Fibroblast of skin of scalp (primary cell): Measurements from ENCODE around the gene OR4Q3. TPM values are rescaled to one million over a fixed set of nuclear protein-coding genes. Genes with fewer than 3 reads are reported as not detected.
"Not testable (repeated sequence)": the region's sequence is repeated elsewhere in the genome, so short reads cannot be mapped to it uniquely, and the experiment has no call there.

Experiments used
- DNase-seq: peaks from one replicate; pipeline ENCODE4 v3.0.0-alpha.2; 2013
- polyA plus RNA-seq, 2 experiments: library from polyadenylated mRNA; unstranded; fragments of 120-200 nt; gene quantifications; one replicate each; pipeline ENCODE4 v1.2.1, GENCODE V29; 2013; ENCODE audit not compliant: insufficient read length in 2 of 2

Gene OR4Q3
- polyA plus RNA-seq (2013, experiment 1 of 2; ENCODE audit: insufficient read length), result not detected
- polyA plus RNA-seq (2013, experiment 2 of 2; ENCODE audit: insufficient read length), result not detected

DNA sequence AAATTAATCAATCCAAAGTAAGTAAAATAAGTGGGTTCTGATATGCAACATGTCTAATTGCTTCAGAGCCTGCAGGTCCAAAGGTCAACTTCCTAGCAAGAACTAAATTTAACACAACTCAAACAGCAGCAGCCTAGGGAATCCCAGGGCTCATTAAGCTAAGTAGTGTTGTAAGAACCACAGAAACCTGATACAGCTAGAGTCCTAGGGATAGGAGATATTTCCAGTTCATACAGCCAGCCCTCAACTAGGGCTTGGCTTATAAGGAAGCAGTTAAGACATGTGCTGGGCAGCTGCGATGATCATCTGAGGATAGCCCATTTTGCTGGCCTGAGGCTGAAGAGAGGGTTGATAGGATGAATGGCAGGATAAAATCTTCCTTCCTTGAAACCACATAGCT lies at the start of gene OR4Q3:
OR4Q3 (plus strand) TSS at position 316 of the 400 bp plus-strand sequence.
- DNase-seq, result no peak

DNA sequence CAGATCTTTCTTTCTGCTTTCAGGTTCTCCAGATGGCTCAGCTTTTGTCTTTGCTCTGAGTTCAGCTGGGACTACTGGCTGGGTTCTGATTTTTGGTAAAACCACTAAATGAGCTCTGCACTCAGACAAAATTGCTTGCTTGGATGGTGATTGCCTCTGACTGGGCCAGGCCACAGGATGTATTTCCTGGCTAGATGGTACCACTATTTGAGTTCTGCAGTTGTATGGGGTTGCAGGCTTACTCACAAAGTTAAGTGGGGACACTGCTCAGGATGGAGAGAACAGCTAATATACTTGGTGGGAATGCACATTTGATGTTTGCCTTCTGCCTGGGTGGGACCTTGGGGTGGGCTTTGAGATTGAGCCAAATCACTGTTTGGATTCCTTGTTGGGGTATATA lies 14.0 kb upstream of the OR4Q3 start:
- no peak for DNase-seq

DNA sequence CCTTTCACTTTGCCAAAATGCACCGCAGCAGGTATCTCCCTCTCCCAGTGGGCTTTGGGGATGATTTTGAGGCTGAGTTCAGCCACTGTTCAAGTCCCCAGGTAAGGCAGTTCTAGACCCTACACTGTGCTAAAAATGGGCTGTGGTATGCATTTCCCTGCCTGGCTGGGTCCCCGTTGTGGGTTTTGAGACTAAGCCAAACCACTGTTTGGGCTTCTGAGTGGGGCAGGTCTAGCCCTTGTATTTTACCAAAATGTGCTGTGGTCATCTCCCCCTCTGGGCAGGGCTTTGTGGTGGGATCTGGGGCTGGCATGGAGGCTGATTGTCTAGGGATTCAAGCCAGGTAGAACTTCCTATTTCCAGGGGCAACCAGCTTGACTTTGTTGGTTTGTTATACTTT lies 13.6 kb upstream of the OR4Q3 start:
- no peak for DNase-seq

DNA sequence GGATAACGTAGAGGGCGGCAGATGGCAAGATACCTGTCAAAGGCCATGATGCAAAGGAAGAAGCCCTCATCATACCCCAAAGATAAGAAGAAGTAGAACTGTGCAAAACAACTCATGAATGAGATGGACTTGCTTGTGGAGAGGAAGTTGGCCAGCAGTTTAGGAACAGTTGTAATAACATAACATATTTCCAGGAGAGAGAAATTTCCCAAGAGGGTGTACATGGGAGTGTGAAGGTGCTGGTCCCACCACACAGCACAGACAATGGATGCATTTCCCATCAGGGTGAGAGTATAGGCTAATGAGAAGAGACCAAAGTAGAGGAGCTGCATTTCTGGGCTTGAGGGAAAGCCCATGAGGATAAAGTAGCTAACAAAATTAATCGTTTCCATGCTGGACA lies 9.5 kb upstream of the OR4Q3 start:
- DNase-seq, result not testable (repeated sequence)

DNA sequence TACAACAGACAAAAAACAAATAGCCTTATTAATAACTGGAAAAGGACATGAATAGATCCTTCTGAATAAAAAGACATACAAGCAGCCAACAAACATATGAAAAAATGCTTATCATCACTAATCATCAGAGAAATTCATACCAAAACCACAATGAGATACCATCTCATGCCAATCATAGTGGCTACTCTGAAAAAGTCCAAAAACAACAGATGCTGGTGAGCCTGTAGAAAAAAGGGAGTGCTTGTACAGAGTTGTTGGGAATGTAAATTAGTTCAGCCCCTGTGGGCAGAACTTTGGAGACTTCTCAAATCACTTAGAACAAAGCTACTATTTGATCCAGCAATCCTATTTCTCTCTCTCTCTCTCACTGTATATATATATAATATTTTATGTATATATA lies 8.9 kb downstream of the OR4Q3 start:
- not testable (repeated sequence) for DNase-seq

DNA sequence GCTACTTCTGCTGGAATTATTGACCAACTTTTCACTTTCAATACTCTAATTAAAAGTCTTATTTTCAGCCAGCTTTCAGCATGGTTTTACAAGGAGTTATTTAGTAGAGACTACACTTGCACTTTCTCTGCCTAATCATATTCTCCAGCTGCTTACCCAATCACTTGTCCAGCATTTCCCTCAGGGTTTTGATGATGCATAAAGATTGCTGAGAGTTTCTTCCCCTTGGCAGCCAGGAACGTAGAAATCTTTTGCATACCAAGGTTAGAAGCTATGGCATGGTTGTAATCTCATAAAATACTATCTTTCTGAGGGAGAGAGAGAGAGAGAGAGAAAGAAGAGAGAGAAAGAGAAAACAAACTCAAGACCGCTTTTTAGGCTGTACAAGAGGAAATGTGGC lies 10.8 kb downstream of the OR4Q3 start:
- DNase-seq, result no peak

DNA sequence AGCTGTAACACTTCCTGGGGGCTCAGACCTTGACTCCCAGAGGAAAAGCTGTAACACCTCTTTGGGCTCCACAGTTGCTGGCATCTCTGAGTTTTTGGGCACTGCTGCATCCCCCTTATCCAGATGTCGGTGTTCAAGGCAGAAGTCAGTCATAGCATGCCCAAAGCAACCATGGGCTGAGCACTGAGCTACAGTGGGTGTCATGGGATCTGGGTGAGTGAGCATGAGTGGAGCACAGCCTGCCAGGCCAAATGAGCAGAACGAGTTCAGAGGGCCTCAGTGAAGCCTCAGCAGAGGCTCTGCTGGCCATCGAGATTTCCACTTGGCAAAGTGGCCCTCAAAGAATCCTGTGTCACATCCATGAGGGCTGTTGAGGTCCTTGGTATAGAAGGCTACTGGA lies 28.1 kb downstream of the OR4Q3 start:
- not testable (repeated sequence) for DNase-seq

DNA sequence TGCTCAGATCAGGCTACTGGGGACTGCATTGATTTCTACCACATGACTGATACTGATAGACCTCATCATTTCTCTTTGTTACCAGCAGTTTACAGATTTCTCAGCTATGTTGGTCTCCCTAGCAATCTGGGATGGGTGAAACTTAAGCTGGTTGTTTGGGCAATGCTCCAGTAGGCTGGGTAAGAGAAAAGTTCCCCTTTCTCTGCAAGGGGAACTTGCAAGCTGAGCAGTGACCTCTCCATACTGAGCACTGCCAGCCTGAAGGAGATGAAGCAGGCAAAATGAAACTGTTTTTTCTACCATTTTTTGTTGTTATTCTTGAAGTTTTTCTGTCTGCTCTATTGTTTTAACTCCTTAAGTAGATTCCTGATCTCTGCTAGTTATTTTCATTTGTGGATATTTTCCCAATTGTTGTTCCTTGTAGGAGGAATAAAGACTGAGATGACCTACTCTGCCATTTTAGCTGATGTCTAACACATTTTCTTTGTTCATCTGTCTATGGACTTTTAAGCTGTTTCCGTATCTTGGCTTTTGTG lies 28.6 kb downstream of the OR4Q3 start:
- no peak for DNase-seq

DNA sequence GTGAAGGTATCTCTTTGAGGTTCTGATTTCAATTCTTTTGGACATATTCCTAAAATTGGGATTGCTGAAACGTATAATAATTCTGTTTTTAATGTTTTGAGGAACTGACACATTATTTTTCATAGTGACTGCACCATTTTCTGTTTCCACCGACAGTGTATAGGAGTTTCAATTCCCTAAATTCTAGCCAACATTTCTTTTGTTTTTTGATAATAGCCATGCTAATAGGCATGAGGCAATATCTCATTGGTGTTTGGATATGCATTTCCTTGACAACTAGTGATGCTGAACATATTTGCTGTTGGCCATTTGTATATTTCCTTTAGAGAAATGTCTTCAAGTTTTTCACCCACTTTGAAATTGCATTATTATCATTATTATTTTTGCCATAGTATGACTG lies 29.1 kb downstream of the OR4Q3 start:
- DNase-seq, result not testable (repeated sequence)

DNA sequence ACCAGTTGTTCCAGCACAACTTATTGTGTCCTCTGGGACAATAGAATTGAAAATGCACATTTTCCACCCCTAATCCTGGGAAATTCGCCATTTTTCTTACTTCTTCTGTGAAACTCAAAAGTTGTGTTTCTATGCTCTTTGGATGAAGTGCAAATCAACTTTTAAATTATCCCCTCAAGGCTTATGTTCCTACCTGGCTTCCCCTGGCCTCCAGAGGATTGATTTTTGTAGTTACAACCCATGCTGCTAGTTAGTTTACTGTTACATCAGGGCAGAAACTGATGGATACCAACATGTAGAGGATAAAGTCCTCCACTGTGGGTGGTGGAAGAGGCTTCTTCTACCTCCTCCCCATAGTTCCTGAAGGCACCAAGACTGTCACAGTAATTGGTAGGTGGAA lies 29.8 kb downstream of the OR4Q3 start, which contains the start of gene OR4M1:
OR4M1 (plus strand) TSS at position 301 of the 400 bp plus-strand sequence. CDS start 6,819 bp downstream, outside the sequence.
- not testable (repeated sequence) for DNase-seq

DNA sequence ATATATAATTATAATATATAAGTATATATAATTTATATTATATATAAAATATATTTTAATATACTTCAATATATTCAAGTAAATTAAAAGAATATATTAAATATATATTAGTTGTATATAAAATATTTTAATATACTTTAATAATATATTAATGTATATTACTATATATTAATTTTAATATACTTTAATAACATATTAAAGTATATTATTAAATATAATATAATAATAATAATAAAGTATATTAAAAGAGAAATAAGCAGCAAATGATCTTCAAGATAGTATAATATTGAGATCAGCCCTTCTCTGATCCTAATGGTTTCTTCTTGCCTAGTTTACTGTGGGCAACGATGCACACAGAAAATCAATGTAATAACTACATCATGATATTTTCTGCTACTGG lies 32.2 kb downstream of the OR4Q3 start:
- no peak for DNase-seq

DNA sequence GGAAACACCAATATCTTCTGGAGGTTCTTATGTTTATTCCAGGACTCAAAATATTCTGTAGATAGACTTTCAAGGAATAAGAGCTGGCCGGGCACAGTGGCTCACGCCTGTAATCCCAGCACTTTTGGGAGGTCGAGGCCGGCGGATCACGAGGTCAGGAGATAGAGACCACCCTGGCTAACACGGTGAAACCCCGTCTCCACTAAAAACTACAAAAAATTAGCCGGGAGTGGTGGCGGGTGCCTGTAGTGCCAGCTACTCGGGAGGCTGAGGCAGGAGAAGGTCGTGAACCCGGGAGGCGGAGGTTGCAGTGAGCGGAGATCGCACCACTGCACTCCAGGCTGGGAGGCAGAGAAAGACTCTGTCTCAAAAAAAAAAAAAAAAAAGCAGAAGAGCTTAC lies 42.5 kb downstream of the OR4Q3 start:
- not testable (repeated sequence) for DNase-seq

DNA sequence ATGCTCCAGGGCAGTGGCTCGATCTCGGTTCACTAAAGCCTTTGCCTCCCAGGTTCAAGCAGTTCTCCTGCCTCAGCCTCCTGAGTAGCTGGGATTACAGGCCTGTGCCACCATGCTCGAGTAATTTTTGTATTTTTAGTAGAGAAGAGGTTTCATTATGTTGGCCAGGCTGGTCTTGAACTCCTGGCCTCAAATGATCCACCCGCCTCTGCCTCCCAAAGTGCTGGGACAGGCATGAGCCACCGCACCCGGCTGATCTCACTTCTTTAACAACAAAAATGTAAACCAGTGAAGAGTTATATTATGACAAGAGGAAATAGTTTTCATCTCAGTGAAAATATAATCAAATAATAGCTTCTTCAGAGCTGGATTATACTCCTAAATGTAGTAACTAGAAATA lies 43.9 kb downstream of the OR4Q3 start:
- not testable (repeated sequence) for DNase-seq

DNA sequence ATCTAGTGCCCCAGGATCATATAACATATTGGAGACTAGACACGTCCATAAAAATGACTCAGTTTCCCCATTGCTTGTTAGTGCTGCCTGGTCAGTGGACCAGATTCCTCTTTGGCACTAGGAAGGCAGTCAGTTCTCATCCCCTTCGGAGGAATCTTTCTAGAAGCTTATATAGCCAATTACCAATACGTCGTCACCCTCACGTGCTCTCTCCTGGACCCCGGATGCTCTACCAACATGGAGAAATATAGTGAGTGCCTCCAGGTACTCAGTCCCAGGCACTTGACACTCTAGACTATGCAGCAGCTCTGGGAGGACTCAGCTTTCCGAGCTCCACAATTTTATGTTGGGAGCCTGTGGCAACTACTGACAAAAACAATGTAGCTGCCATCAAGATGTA lies 44.8 kb downstream of the OR4Q3 start:
- not testable (repeated sequence) for DNase-seq

DNA sequence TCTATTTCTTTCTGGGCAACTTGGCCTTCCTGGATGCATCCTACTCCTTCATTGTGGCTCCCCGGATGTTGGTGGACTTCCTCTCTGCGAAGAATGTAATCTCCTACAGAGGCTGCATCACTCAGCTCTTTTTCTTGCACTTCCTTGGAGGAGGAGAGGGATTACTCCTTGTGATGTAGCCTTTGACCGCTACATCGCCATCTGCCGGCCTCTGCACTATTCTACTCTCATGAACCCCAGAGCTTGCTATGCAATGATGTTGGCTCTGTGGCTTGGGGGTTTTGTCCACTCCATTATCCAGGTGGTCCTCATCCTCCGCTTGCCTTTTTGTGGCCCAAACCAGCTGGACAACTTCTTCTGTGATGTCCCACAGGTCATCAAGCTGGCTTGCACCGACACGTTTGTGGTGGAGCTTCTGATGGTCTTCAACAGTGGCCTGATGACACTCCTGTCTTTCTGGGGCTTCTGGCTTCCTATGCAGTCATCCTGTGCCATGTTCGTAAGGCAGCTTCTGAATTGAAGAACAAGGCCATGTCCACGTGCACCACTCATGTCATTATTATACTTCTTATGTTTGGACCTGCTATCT lies 53.2 kb downstream of the OR4Q3 start:
- not testable (repeated sequence) for DNase-seq
